Esophagus squamous epithelium (tissue), 5 donors: ENCODE measurements around the gene EFNA4. TPM values are rescaled to one million over a fixed set of nuclear protein-coding genes. Genes with fewer than 3 reads are reported as not detected.

Experiments
- DNase-seq: peaks from one replicate; lab custom pipeline; 2025; lab: John Stamatoyannopoulos, UW
- H3K27ac ChIP-seq, 4 donors: fragments of 200-600 bp; sonication (generic); one replicate each; pipeline ENCODE4 v1.5.1; 2016 to 2019; ENCODE audit warnings: mild to moderate bottlenecking in 1 of 4
- H3K27me3 ChIP-seq, 4 donors: fragments of 200-600 bp; sonication (generic); 1 replicate in 3 of 4; 2 replicates in 1 of 4; pipeline versions ENCODE4 v1.5.1 to v1.6.0; 2017 to 2021; ENCODE audit warnings: antibody characterized with exemption in 1 of 4
- H3K36me3 ChIP-seq, 3 donors: fragments of 200-600 bp; sonication (generic); one replicate each; pipeline ENCODE4 v1.5.1; 2016 to 2019
- H3K4me1 ChIP-seq, 3 donors: fragments of 200-600 bp; sonication (generic); one replicate each; pipeline ENCODE4 v1.5.1; 2017 to 2019
- H3K4me3 ChIP-seq, 4 donors: fragments of 200-600 bp; sonication (generic); 1 replicate in 3 of 4; 2 replicates in 1 of 4; pipeline ENCODE4 v1.5.1; 2016 to 2019; ENCODE audit warnings: mild to moderate bottlenecking in 2 of 4, moderate library complexity in 1 of 4
- H3K9me3 ChIP-seq, 3 donors: fragments of 200-600 bp; sonication (generic); one replicate each; pipeline ENCODE4 v1.5.1; 2016 to 2019
- CTCF ChIP-seq, 6 experiments: fragments of 450-650 bp in 4 of 6; fragments of 200-600 bp in 2 of 6; sonication (generic) in 2 of 6; IDR thresholded peaks; one replicate each; pipeline ENCODE4 v1.5.1; 2016 to 2019; ENCODE audit warnings: antibody characterized with exemption in 6 of 6, mild to moderate bottlenecking in 4 of 6, moderate library complexity in 4 of 6
- POLR2A ChIP-seq, 4 donors: fragments of 450-650 bp; IDR thresholded peaks; one replicate each; pipeline ENCODE4 v1.6.1; 2017; ENCODE audit warnings: antibody characterized with exemption in 4 of 4, mild to moderate bottlenecking in 4 of 4, moderate library complexity in 3 of 4
- WGBS, 2 donors: methylation state at CpG; one replicate each; pipeline ENCODE4 v1.1.5; 2018; 5-methylcytosine and 5-hydroxymethylcytosine counted together
- intact Hi-C: fragments of 100-400 bp; cut with DNase I; formaldehyde crosslinking; loops from one replicate; pipeline ENCODE4 v1.15.0; 2022
- total RNA-seq, 4 donors: library from RNA; depleted of rRNA; stranded (reverse); fragments of >200 nt; gene quantifications; one replicate each; pipeline ENCODE4 v1.1.0, GENCODE V29; 2016
- donor health status: DM: yes; HTN: yes; CAD: no.

Gene EFNA4
- 10 to 100 TPM in 3 of 4 donors, 1 to 10 TPM in 1; 8.1 to 22.9 (median 12.2) TPM for total RNA-seq

GRCh38 chr1:155063550-155064110, at the start of gene EFNA4:
Gene EFNA4, plus strand, starts transcription at chr1:155063740. Its CDS starts 84 bp downstream, at chr1:155063824.
- Histone ChIP-seq H3K4me3 (peak within 1 kb of the TSS; percentile 46 to 93 (median 73)), H3K27me3 (no peaks in the 10 kb centered on the region), H3K9me3 (no peaks in the 10 kb centered on the region), H3K4me1 (peaks cover 31 to 48% (median 33%) of the 10 kb centered on the region in 3 donors), H3K36me3 (peaks cover 0 to 57% (median 8%) of the 10 kb centered on the region in 3 donors), H3K27ac (peak within 1 kb of the TSS; percentile 84 to 92 (median 91))
- WGBS, 2 donors: 0% methylated on average over 13 to 39 of the region's 57 CpGs
- intact Hi-C loops: loop anchor here (2.0 to 10.0 kb wide), 2 partner anchors 21 to 99 kb away; partner anchors contain the start of gene PYGO2
- TF ChIP-seq POLR2A (IDR thresholded peaks at IDR 0.05) (peak in 2 of 4 donors; percentile 59 to 68), CTCF (IDR thresholded peaks at IDR 0.05) (no peak)
- peak; percentile 49 for DNase-seq

- Histone ChIP-seq H3K9me3 (no peaks in the 10 kb centered on the region), H3K4me3 (no peak overlapping the region), H3K36me3 (peaks cover 16 to 65% (median 34%) of the 10 kb centered on the region in 3 donors), H3K27ac (peak overlapping the region; percentile 85 to 99 (median 96)), H3K4me1 (peaks cover 86 to 100% (median 92%) of the 10 kb centered on the region in 3 donors), H3K27me3 (no peaks in the 10 kb centered on the region)
- TF ChIP-seq POLR2A (IDR thresholded peaks at IDR 0.05): no peak
- no peak for TF ChIP-seq CTCF (IDR thresholded peaks at IDR 0.05)
- 60 to 88% methylated on average over 1 to 3 of the region's 31 CpGs for WGBS, 2 donors
- intact Hi-C loops: no loop called here
- no peak for DNase-seq
Measured at GRCh38 chr1:155014709-155015508, 48.6 kb upstream of the EFNA4 start.

GRCh38 chr1:155015527-155016230, 47.9 kb upstream of the EFNA4 start:
- Histone ChIP-seq H3K9me3 (no peaks in the 10 kb centered on the region), H3K27me3 (no peaks in the 10 kb centered on the region), H3K4me1 (peaks cover 81 to 98% (median 86%) of the 10 kb centered on the region in 3 donors), H3K36me3 (peaks cover 16 to 59% (median 32%) of the 10 kb centered on the region in 3 donors), H3K27ac (peak overlapping the region; percentile 85 to 99 (median 96)), H3K4me3 (no peak overlapping the region)
- no peak for TF ChIP-seq POLR2A (IDR thresholded peaks at IDR 0.05)
- no peak for TF ChIP-seq CTCF (IDR thresholded peaks at IDR 0.05)
- WGBS, 2 donors: 43 to 53% methylated on average over 4 to 10 of the region's 16 CpGs
- no peak for DNase-seq
- intact Hi-C loops: no loop called here

- 72 to 83% methylated on average over 11 to 16 of the region's 26 CpGs for WGBS, 2 donors
- Histone ChIP-seq H3K27me3 (no peaks in the 10 kb centered on the region), H3K36me3 (peaks cover 16 to 59% (median 29%) of the 10 kb centered on the region in 3 donors), H3K4me3 (peak overlapping the region in 1 of 4 donors; percentile 68), H3K4me1 (peaks cover 74 to 98% (median 80%) of the 10 kb centered on the region in 3 donors), H3K9me3 (no peaks in the 10 kb centered on the region), H3K27ac (peak overlapping the region; percentile 85 to 99 (median 96))
- intact Hi-C loops: no loop called here
- DNase-seq: no peak
- no peak for TF ChIP-seq CTCF (IDR thresholded peaks at IDR 0.05)
- no peak for TF ChIP-seq POLR2A (IDR thresholded peaks at IDR 0.05)
Measured at GRCh38 chr1:155016231-155016831, 47.2 kb upstream of the EFNA4 start.
